Measurements from ENCODE around the gene RAD21L1.

RAD21L1 gene

GRCh38 chr20:1225783-1226654 lies at the start of gene RAD21L1:
Gene RAD21L1, plus strand, starts transcription at chr20:1226044. Its CDS starts 2,410 bp downstream, at chr20:1228454.
- in situ Hi-C loops (cut with MboI; ENCODE audit: low sequenced_read_pairs) = no loop called here

GRCh38 chr20:1177680-1178079 lies 48.2 kb upstream of the RAD21L1 start:
- in situ Hi-C loops (cut with MboI; ENCODE audit: low sequenced_read_pairs) = no loop called here

- in situ Hi-C loops (cut with MboI; ENCODE audit: low sequenced_read_pairs) = no loop called here
These were observed 47.7 kb upstream of the RAD21L1 start for GRCh38 chr20:1178103-1178502.

- in situ Hi-C loops (cut with MboI; ENCODE audit: low sequenced_read_pairs) = no loop called here
These were observed 47.2 kb upstream of the RAD21L1 start for GRCh38 chr20:1178623-1179022.

GRCh38 chr20:1180949-1181348 lies 44.9 kb upstream of the RAD21L1 start:
- in situ Hi-C loops (cut with MboI; ENCODE audit: low sequenced_read_pairs) = no loop called here

- in situ Hi-C loops (cut with MboI; ENCODE audit: low sequenced_read_pairs) = no loop called here
These were observed 43.7 kb upstream of the RAD21L1 start for GRCh38 chr20:1182106-1182505.

- in situ Hi-C loops (cut with MboI; ENCODE audit: low sequenced_read_pairs) = no loop called here
These were observed 42.7 kb upstream of the RAD21L1 start for GRCh38 chr20:1183153-1183552.

GRCh38 chr20:1184260-1184637 lies 41.6 kb upstream of the RAD21L1 start:
- in situ Hi-C loops (cut with MboI; ENCODE audit: low sequenced_read_pairs) = no loop called here

GRCh38 chr20:1184638-1185315 lies 41.1 kb upstream of the RAD21L1 start, which contains the start of gene TMEM74B:
Gene TMEM74B, minus strand, starts transcription at chr20:1184981. Its CDS starts 1,180 bp downstream, at chr20:1183801.
- in situ Hi-C loops (cut with MboI; ENCODE audit: low sequenced_read_pairs) = no loop called here

- in situ Hi-C loops (cut with MboI; ENCODE audit: low sequenced_read_pairs) = no loop called here
These were observed 40.5 kb upstream of the RAD21L1 start for GRCh38 chr20:1185316-1185741.

- in situ Hi-C loops (cut with MboI; ENCODE audit: low sequenced_read_pairs) = no loop called here
These were observed 40.0 kb upstream of the RAD21L1 start for GRCh38 chr20:1185790-1186334.

GRCh38 chr20:1186367-1186991 lies 39.4 kb upstream of the RAD21L1 start:
- in situ Hi-C loops (cut with MboI; ENCODE audit: low sequenced_read_pairs) = no loop called here

- in situ Hi-C loops (cut with MboI; ENCODE audit: low sequenced_read_pairs) = no loop called here
These were observed 38.2 kb upstream of the RAD21L1 start for GRCh38 chr20:1187605-1188171.

- in situ Hi-C loops (cut with MboI; ENCODE audit: low sequenced_read_pairs) = no loop called here
These were observed 37.5 kb upstream of the RAD21L1 start for GRCh38 chr20:1188347-1188746.

GRCh38 chr20:1189827-1190226 lies 36.0 kb upstream of the RAD21L1 start:
- in situ Hi-C loops (cut with MboI; ENCODE audit: low sequenced_read_pairs) = no loop called here

- in situ Hi-C loops (cut with MboI; ENCODE audit: low sequenced_read_pairs) = no loop called here
These were observed 35.0 kb upstream of the RAD21L1 start for GRCh38 chr20:1190847-1191246.

GRCh38 chr20:1191299-1191698 lies 34.5 kb upstream of the RAD21L1 start:
- in situ Hi-C loops (cut with MboI; ENCODE audit: low sequenced_read_pairs) = no loop called here

- in situ Hi-C loops (cut with MboI; ENCODE audit: low sequenced_read_pairs) = no loop called here
These were observed 30.6 kb upstream of the RAD21L1 start for GRCh38 chr20:1195226-1195625.

GRCh38 chr20:1196634-1197033 lies 29.2 kb upstream of the RAD21L1 start:
- in situ Hi-C loops (cut with MboI; ENCODE audit: low sequenced_read_pairs) = no loop called here

GRCh38 chr20:1197801-1198200 lies 28.0 kb upstream of the RAD21L1 start:
- in situ Hi-C loops (cut with MboI; ENCODE audit: low sequenced_read_pairs) = no loop called here

- in situ Hi-C loops (cut with MboI; ENCODE audit: low sequenced_read_pairs) = no loop called here
These were observed 27.1 kb upstream of the RAD21L1 start for GRCh38 chr20:1198751-1199150.
